Measurements from ENCODE around the gene RSPH10B.
"Not testable (repeated sequence)": the region's sequence is repeated elsewhere in the genome, so short reads cannot be mapped to it uniquely, and the experiment has no call there.

GRCh38 chr7:5924180-5924579 is 46.3 kb downstream of the RSPH10B start:
- TF ChIP-seq CTCF (conservative IDR thresholded peaks at IDR 0.05); EZH2 (IDR thresholded peaks at IDR 0.05; ENCODE audit: low read depth): not testable (repeated sequence)
